HEK293T (cell line): ENCODE results near the gene ARNT2.

Experiments
- HDGF ChIP-seq: fragments of 450-650 bp; IDR thresholded peaks from 2 replicates; pipeline ENCODE4 v1.6.1; 2017; ENCODE audit warnings: antibody characterized with exemption, borderline replicate concordance
- PKNOX1 ChIP-seq: fragments of 450-650 bp; IDR thresholded peaks from 2 replicates; pipeline ENCODE4 v1.6.1; 2016
- SUZ12 ChIP-seq: fragments of 450-650 bp; IDR thresholded peaks from 2 replicates; pipeline ENCODE4 v1.6.1; 2016; ENCODE audit warnings: mild to moderate bottlenecking

- TF ChIP-seq PKNOX1, result no peak
- no peak for TF ChIP-seq SUZ12
- no peak for TF ChIP-seq HDGF
Observed at GRCh38 chr15:80526556-80527340, 122.6 kb downstream of the ARNT2 start.
